Smooth muscle cell (in vitro differentiated cells): Measurements from ENCODE around the gene SFT2D3. TPM values are rescaled to one million over a fixed set of nuclear protein-coding genes. Genes with fewer than 3 reads are reported as not detected.
A peak's percentile ranks its signal among the peaks of the same experiment; 100 is the strongest.

Experiments used
- DNase-seq: peaks from one replicate; lab custom pipeline; 2025; ENCODE audit not compliant: unreplicated experiment; lab: John Stamatoyannopoulos, UW
- H2AFZ ChIP-seq: fragments of 200-600 bp; sonication (generic); 2 replicates; pipeline ENCODE4 v1.6.0; 2016; ENCODE audit warnings: antibody characterized with exemption, low read depth, mild to moderate bottlenecking
- H3F3A ChIP-seq: fragments of 200-600 bp; sonication (generic); 2 replicates; pipeline ENCODE4 v1.6.0; 2017; ENCODE audit warnings: antibody characterized with exemption, low read depth
- H3K27ac ChIP-seq: fragments of 200-600 bp; sonication (generic); 2 replicates; pipeline ENCODE4 v1.5.1; 2016; ENCODE audit warnings: low read depth, mild to moderate bottlenecking
- H3K27me3 ChIP-seq: fragments of 200-600 bp; sonication (generic); 2 replicates; pipeline ENCODE4 v1.6.1; 2016; ENCODE audit warnings: low read depth, mild to moderate bottlenecking
- H3K36me3 ChIP-seq: fragments of 200-600 bp; sonication (generic); 2 replicates; pipeline ENCODE4 v1.5.1; 2016; ENCODE audit warnings: low read depth
- H3K4me1 ChIP-seq: fragments of 200-600 bp; sonication (generic); 2 replicates; pipeline ENCODE4 v1.5.1; 2016; ENCODE audit warnings: low read depth
- H3K4me2 ChIP-seq: fragments of 200-600 bp; sonication (generic); 2 replicates; pipeline ENCODE4 v1.6.0; 2016; ENCODE audit warnings: mild to moderate bottlenecking
- H3K4me3 ChIP-seq: fragments of 200-600 bp; sonication (generic); 2 replicates; pipeline ENCODE4 v1.5.1; 2016; ENCODE audit warnings: mild to moderate bottlenecking
- H3K79me2 ChIP-seq: fragments of 200-600 bp; sonication (generic); 2 replicates; pipeline ENCODE4 v1.6.0; 2016; ENCODE audit warnings: low read depth, mild to moderate bottlenecking
- H3K9ac ChIP-seq: fragments of 200-600 bp; sonication (generic); 2 replicates; pipeline ENCODE4 v1.6.0; 2016; ENCODE audit warnings: low read depth
- H3K9me3 ChIP-seq: fragments of 200-600 bp; sonication (generic); replicated peaks from 2 replicates; pipeline ENCODE4 v1.5.1; 2016; ENCODE audit warnings: low read depth
- H4K20me1 ChIP-seq: fragments of 200-600 bp; sonication (generic); 2 replicates; pipeline ENCODE4 v1.6.0; 2016; ENCODE audit warnings: low read depth
- WGBS: methylation state at CpG from one replicate; pipeline ENCODE4 v1.1.7; 2016; ENCODE audit warnings: low lambda C conversion rate; 5-methylcytosine and 5-hydroxymethylcytosine counted together
- polyA plus RNA-seq: library from polyadenylated mRNA; unstranded; fragments of >200 nt; fragmentation: Nextera tagmentation; extraction: Ambion mirVana; gene quantifications from 2 replicates; pipeline ENCODE4 v1.2.1, GENCODE V29; 2016
- total RNA-seq: library from RNA; depleted of rRNA; stranded (reverse); fragments of >200 nt; gene quantifications from 2 replicates; pipeline ENCODE4 v1.2.3, GENCODE V29; 2014
- TF ChIP-seq, protein P1 (sequence below): fragments of 200-600 bp; sonication (generic); IDR thresholded peaks from 2 replicates; pipeline ENCODE4 v1.5.1; 2017; ENCODE audit warnings: borderline replicate concordance, mild to moderate bottlenecking, antibody characterized with exemption; ENCODE audit not compliant: insufficient read depth, poor library complexity, severe bottlenecking

SFT2D3 gene
- total and polyA plus RNA-seq, 2 experiments from 2014 or later = 7.0 TPM; not detected in 1

DNA sequence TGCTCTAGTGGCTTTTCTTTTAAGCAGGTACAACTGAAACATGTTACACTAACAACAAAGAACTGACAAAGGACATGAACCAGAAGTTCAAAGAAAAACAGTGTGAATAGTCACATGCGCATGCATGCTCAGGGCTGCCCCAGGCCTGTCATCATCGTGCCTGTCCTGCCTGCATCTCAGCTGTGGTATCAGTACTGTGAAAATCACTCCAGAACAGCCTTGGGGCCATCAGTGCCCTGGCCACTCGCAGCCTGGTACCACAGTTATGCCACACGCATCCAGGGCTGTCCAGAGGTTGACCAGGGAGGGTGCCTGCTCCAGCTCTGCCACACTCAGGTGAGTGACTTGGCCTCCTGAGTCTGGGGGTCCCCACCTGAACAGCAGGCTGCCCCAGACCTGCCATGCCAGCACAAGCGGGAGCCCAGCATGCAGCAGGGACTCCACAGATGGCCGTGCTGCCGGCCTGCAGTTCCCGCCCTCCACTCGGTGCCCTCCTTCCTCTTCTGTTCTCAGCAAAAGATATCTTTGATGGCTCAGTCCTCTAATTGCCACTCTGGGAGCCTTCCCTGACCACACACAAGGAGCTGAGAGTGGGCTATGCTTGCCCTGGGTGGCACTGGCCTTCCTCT, 38.2 kb upstream of the SFT2D3 start:
- no peaks in the 10 kb centered on the region for H3F3A ChIP-seq
- 78% methylated on average over 9 of the region's 9 CpGs for WGBS

DNA sequence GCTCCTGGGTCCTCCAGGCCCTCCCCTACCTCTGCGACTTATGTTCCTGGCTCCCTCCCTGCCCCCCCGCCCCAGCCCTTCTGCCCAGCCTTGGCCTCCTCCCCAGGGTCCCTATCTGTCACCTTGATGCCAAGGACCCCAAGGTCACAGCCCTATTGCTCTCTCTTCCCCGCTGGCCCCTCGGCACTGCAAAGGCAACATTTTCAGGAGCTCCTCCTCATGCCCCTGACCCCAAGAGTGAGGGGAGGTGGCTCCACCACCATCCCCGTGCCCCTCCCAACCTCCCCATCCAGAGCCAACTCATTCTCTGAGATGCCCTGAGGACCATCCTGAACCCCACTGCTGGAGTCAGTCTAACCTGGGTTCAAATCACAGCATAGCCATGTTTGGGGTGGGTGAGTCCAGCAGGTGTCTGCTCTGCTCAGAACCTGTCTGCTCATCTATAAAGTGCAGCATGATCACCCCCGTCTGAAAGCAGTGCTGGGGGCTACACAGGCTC, 37.7 kb upstream of the SFT2D3 start:
- peaks cover 26% of the 10 kb centered on the region for H3K79me2 ChIP-seq
- TF ChIP-seq, protein P1, sequence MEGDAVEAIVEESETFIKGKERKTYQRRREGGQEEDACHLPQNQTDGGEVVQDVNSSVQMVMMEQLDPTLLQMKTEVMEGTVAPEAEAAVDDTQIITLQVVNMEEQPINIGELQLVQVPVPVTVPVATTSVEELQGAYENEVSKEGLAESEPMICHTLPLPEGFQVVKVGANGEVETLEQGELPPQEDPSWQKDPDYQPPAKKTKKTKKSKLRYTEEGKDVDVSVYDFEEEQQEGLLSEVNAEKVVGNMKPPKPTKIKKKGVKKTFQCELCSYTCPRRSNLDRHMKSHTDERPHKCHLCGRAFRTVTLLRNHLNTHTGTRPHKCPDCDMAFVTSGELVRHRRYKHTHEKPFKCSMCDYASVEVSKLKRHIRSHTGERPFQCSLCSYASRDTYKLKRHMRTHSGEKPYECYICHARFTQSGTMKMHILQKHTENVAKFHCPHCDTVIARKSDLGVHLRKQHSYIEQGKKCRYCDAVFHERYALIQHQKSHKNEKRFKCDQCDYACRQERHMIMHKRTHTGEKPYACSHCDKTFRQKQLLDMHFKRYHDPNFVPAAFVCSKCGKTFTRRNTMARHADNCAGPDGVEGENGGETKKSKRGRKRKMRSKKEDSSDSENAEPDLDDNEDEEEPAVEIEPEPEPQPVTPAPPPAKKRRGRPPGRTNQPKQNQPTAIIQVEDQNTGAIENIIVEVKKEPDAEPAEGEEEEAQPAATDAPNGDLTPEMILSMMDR = no peak
- H3K4me2 ChIP-seq = peak overlapping the region; percentile 80
- H3F3A ChIP-seq = no peaks in the 10 kb centered on the region
- peak overlapping the region; percentile 44 for H3K4me3 ChIP-seq
- peaks cover 2% of the 10 kb centered on the region for H3K4me1 ChIP-seq
- DNase-seq = no peak
- no peaks in the 10 kb centered on the region for H3K36me3 ChIP-seq
- WGBS = 91% methylated on average over 5 of the region's 6 CpGs
- peaks cover 16% of the 10 kb centered on the region for H3K27me3 ChIP-seq
- H2AFZ ChIP-seq = no peak overlapping the region
- no peaks in the 10 kb centered on the region for H3K9me3 ChIP-seq
- H4K20me1 ChIP-seq = peaks cover 65% of the 10 kb centered on the region
- H3K27ac ChIP-seq = no peak overlapping the region
- H3K9ac ChIP-seq = no peak overlapping the region

More for the DNA sequence above, 38.2 kb upstream of the SFT2D3 start:
- no peak overlapping the region for H2AFZ ChIP-seq
- H3K79me2 ChIP-seq = peaks cover 23% of the 10 kb centered on the region
- H3K4me2 ChIP-seq = no peak overlapping the region
- no peak overlapping the region for H3K4me3 ChIP-seq
- H3K9me3 ChIP-seq = no peaks in the 10 kb centered on the region
- H3K27ac ChIP-seq = no peak overlapping the region
- peaks cover 2% of the 10 kb centered on the region for H3K4me1 ChIP-seq
- TF ChIP-seq, protein P1 = no peak
- no peak for DNase-seq
- peaks cover 66% of the 10 kb centered on the region for H4K20me1 ChIP-seq
- no peak overlapping the region for H3K9ac ChIP-seq
- no peaks in the 10 kb centered on the region for H3K36me3 ChIP-seq
- H3K27me3 ChIP-seq = peaks cover 16% of the 10 kb centered on the region

GRCh38 chr2:127664065-127664894, 37.0 kb upstream of the SFT2D3 start:
- Histone ChIP-seq H3K27me3 (peaks cover 16% of the 10 kb centered on the region), H4K20me1 (peaks cover 71% of the 10 kb centered on the region), H3F3A (no peaks in the 10 kb centered on the region), H2AFZ (no peak overlapping the region), H3K4me1 (peaks cover 2% of the 10 kb centered on the region), H3K4me2 (peak overlapping the region; percentile 80), H3K36me3 (no peaks in the 10 kb centered on the region), H3K27ac (no peak overlapping the region), H3K79me2 (peaks cover 26% of the 10 kb centered on the region), H3K4me3 (peak overlapping the region; percentile 44), H3K9me3 (no peaks in the 10 kb centered on the region), H3K9ac (no peak overlapping the region)
- 21% methylated on average over 52 of the region's 69 CpGs for WGBS
- TF ChIP-seq, protein P1 = no peak
- DNase-seq = no peak
